CD4-positive, alpha-beta T cell treated with Interleukin-17A for 4 hours (primary cell): ENCODE measurements around the gene CHCHD6.

Experiments used
- DNase-seq: peaks from one replicate; pipeline ENCODE4 v3.0.0-alpha.2; 2020; ENCODE audit warnings: mixed read lengths

Gene CHCHD6

DNA sequence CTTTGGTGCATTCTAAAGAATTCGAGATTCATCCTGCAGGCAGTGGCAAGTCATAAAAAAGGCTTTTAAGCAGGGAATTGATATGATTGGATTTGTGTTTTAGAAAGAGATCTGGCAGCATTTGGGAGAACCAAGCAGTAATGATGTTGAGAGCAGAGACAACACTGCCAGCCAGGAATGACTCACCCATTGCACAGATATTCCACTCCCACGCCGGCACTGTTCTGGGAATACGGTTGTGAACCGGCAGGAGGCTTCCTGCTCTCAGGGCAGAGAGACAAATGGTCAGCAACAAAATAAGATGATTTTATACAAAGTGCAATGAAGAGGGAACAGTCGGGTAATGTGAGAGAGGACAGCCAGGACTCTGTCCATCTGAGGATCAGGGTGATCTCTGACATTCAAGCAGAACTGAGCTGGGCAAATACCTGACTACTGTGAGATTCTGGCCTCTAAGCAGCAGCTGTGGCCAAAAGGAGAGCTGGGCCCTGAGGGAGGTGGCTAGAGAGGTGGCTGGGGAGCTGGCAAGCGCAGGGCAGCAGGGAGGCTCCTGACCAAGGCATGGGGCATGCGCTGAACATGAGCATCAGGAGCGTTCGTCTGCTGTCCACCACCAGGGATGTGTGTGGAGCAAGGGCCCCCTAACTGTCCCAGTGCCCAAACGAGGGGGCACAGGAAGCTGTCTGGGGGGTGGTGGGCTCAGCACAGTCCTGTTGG is 222.8 kb downstream of the CHCHD6 start:
- no peak for DNase-seq

DNA sequence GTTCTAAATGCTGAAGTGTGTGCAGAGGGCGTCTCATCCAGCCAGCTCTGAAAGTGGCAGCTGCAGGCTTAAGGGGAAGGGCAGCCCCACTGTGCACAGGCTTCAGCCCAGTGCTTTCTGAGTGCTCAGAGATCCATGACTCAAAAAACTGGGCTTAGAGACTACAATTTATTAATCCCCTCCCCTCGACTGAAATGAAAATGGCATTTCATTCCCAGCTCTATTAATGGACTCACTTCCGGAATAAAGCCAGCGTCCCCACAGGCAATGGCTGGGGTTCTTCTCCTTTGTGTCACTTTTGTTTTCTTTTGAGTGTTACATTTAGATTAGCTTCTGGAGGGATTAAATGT is 223.3 kb downstream of the CHCHD6 start:
- no peak for DNase-seq

DNA sequence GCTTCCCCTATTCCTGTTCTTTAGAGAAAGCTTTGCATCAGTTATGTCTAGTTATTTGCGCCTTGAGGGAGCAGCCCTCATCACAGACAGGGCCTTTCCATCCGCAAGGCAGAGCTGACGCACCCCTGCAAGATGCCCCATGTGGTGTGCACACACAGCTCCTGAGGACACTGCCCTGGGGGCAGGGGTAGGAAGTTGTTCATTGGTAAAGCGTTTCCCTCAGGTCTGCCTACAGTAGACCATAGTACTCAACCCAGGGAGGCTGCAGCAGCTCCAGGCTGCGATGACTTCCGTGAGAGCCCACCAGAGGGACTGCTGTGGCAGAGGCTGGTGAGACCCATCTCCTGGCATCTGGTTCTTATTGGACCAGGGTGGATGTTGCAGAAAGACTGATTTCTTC is 223.8 kb downstream of the CHCHD6 start:
- DNase-seq, result no peak

DNA sequence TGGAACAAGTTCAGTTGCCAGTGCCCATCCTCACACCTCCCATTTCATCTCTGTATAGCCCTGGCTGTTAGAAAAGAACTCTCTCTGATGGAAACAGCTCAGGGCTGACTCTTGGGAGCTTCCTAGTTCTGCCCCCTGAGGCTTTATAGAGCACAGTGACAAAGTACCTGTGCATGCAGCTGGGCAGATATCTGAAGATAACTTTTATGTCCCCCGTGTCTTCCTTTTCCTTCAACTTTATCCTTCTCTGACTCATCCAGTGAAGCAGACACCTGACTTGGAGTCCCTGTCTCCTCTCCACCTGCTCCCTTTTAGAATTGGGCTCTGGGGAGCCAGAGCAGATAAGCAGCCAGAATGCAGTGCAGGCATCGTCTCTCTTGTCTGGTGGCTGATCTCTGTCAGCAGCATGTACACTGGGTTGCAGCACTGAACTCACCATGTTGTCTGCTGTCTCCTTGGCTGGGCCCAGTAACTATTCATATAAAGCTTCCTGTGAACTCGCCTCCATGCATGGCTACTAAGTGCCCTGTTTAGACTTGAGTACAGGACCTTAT is 225.0 kb downstream of the CHCHD6 start:
- no peak for DNase-seq

DNA sequence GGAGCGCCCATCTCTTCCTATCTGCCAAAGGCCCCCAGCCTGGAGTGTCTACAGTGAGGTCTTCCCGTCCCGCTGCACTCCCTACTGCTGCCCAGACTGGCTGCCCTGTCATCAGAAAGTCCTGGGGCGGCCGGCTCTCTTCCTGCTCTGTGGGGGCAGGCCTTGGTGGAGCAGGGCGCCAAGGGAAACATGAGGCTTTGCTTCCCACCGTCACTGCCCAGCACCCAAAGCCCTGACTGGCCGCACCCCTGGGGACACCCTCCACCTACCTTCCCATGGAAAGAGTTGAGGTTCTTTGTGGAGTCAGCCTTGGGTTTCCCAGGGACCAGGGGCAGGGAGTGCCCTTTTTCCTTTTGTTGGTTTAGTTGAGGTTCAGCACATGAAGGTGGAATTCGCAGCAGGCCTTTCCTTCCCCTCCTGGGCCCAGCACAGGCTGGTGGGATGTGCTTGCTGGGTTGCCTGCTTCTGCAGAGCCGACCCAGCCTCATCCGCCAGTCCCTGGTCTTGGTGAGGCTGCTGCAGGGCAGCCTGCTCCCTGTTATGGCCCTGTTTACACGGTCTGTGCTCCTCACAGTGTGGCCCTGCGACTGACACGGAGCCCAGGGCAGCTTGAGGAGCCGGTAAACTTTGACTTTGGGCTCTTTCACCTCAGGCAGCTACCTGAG is 227.0 kb downstream of the CHCHD6 start:
- no peak for DNase-seq

DNA sequence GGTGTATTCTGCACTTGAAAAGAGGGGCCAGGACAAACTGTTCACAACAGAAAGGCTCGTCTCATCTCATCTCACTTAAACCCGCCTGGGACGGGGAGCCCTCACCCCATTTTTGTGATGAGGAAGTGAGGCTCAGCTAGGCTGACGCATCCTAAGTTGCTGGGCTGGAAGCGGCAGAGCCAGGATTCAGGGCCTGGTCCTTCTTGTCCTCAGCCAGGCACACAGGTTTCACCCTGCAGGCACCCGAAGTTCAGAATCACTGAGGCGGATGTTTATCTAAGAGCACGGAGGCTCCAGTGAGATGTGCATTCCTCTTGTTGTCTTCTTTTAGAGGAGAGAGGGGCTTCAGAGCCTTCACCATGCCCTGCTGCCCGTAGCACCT is 227.8 kb downstream of the CHCHD6 start:
- no peak for DNase-seq

DNA sequence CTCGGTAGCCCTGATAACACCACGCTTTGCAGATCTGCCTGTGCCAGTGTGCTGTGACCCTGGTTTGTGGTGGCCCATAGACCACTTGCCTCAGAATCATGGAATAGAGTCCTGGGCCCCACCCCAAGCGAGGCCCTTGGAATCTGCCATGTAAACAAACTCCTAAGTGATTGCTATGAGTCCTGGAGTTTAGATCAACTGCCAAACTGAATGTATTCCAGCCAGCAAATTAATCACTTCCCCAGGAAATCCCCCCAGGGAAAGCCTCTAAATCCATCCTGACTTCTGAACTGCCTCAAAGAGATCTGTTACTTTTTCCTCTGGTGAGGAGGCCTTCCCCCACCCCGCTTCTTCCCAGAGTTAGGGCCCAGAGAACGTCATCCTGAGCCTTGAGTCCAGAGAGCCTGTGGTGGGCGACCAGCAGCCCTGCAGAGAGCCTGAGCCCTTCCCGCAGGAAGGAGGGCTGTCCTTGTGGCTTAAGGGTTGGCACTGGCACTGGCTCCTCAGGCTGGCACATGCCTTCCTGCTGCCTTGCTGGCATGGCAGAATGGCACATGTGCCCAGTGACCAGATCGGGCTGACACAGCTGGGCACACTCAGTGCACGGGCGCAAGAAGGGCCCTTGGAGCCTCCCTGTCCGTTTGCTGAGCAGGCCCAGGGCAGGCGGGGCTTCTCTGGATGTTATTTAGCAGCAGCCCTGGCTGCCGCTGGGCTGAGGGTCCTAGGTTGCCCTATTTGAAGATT is 228.3 kb downstream of the CHCHD6 start:
- no peak for DNase-seq

DNA sequence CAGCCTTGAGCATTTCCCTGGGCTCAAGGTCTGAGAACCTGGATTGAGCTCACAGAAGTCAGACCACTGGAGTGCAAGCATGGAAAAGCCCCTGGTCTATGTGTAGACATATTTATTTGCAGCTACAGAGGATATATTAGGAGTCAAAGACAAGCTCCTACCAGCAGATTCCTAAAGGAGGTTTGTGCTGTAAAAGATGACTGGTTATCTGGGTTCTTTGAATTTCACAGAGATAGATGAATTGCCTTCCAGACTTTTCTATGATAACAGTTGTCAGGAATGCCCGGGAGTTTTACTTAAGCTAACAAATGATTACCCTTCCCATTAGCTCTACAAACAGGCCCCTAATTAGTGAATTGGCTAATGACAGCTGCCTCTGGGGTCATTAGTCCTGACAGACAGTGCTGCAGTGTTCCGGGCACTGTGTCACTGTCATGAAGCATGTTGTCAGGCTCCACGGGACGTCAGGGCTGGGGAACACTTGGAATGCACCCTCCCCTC is 230.0 kb downstream of the CHCHD6 start:
- DNase-seq, result no peak

DNA sequence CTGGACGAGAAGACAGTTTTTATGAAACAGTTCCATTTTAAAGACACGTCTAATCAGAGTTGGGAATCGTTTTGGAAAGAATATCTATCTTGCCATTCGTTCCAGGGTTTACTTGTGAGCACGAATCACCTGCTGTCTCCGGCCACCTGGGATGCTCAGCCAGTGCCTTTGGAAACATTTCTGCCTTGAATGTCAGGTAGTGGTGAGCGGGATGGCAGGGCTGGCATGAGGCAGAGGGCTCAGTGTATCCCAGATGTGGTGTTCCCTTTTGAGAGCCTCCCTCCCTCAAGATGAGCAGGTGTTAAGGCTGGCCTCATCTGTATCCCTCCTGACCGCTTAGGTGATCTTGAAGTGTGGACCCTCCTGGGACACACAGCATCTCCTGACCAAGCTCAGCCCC is 231.0 kb downstream of the CHCHD6 start:
- DNase-seq, result no peak

DNA sequence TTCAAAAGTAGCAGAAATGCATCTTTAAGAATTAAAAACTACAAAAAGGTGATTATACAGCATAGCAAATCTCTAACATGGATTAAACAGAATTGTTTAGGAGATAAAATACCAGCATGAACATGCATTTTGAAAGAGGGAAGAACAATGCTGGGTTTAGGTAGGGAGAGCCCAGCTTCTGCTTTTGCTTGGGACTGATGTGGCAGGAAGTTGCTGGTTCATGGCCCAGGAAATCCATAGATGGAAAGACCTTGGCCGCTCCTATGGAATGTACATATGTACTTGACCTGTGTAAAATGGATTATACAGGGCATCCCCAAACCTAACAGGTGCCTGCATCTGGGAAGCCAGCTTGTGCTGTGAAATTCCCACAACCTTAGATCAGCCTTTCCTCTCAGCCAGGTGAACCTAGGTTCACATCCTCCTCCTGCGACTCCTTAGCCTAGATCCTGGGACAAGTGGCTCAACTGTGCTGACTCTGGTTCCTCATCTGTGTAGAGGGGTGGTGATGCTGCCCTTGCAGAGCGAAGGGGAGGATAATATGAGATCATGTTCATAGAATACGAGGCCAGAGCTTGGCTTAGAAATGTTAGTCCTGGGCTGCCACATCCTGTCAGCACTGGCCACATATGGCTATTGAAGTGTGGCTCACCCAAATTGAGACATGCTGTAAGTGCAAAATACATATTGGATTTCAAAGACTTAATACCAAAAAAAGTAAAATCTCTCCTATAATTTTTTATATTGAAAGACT is 231.9 kb downstream of the CHCHD6 start:
- no peak for DNase-seq

DNA sequence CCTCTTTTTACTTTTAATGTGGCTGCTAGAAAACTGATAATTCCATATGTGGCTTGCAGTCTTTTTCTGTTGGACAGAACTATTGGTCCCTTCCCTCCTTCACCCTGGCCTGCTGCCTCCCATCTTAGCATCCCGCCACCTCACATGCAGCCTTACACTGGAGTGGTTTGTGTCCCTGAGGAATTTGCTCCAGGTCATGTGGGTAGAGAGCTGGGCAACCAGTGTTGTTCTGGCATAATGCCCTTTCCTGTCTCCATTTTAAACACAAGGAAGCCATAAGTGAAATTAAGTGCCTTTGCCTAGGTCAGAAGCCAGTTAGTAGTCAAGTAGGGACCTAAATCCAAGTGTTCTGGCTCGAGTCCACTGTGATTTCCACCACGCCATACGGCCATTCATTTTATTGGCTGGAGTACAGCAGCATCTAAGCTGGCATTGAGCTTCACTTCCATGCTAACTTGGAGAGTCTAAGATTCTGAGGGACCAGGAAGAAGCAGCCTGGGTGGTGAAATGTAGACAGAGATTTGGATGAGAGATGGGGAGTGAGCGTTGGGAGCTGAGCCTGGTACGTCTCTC is 232.9 kb downstream of the CHCHD6 start:
- no peak for DNase-seq

DNA sequence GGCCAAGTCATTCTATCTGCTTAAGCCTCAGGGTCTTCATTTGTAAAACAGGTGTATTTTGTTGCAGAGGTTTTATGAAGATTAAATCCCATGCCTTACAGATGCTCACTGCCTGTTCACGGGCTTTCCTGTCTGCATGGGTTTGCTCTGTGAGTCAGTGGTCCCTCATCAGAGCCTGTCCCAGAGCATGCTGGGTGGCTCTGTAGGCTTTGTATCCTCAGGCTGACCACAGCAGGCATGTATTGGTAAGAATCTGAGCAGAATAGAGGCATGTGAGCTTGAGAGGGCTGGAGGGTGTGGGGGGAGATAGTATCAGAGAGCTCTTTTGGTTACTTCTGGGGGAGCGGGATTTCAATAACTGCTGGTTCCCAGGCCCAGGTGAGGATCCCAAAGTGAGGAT is 233.5 kb downstream of the CHCHD6 start:
- DNase-seq, result no peak

DNA sequence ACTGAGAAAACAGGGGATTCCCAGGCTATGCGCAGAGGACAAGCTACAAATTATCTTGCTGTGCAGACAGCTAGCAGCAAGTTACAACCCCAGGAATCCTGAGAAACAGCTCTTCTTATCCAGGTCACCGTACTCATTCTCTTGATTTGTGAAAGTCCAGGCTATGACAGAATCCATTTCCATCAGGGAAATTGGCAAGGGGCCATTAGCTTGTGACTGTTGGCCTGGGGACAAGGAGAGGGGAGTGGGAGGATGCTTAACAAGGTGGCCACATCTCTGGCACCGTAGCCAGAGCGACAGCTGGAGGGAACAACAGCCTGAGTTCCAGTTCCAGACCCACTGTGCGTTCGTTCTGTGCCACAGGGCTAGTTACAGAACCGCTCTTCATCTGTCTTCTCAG is 233.9 kb downstream of the CHCHD6 start:
- no peak for DNase-seq

DNA sequence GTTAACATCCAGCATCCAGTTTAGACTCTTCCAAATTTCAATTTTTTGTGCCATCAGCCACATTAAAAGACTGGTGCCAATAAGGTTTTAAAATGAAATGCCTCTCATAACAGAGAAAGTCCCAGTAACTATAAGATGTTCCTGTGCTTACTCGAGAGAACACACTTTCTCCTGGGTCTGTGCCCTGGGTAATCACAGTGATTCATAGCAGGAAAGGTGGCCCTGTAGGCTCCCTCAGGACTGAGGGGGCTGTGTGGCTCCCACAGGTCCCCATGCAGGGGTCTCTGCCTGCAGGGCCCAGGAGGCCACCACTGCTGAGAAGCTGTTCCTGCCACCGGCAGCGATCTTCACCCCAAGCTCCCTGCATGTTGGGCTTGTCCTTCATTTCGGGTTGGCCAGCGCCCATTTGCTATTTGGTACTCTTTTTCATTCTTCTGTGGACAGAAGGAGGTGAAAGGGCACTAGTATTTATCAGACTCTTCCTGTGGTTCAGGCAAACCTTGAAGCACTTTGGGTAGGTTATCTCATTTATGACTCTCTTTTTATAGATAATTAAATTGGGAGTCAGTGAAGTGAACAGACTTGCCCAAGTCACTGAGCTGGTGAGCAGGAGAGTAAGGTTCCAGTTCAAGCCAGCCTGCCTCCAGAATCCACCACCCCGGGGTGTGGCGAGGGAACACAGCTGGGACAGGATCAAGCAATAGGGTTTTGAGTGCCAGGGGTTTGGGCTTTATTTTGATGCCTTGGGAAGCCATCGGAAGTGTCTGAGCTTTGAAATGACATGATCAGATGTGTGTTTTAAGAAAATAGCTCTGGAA is 234.7 kb downstream of the CHCHD6 start:
- DNase-seq, result no peak

DNA sequence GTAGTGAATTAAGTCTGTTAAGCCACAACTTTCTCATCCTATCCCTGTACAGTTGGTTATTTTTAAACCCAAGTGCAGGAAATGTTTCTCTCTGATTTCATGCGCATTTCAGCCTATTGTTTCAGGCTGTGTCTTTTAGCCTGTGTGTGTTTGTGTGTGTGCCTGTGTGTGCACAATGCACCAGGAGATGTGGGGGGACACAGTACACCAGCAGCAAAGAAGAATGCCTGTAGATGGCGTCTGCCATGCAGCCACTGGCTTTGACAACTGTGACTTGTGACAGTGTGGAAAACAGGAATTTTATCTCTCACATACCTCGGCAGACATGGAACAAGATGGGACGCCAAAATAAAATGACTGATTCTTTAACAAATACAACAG is 235.3 kb downstream of the CHCHD6 start:
- no peak for DNase-seq

DNA sequence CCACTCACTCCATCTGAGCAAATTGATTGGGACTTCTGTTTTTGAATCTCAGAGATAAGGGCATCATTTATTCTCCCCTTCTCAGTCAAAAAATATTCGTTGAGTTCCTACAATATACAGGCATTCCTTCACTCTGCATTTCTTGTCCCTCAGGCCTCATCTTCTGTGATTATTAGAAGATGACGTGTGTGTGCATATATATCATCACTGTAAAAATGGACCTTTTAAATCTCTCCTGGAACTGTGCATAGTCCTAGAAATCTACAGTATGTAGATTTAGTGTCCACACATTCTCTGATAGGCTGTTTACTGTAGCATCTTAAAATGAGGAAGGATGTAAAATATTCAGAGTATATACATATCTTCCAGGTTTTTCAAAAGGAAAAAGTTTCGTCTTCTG is 235.7 kb downstream of the CHCHD6 start:
- no peak for DNase-seq

DNA sequence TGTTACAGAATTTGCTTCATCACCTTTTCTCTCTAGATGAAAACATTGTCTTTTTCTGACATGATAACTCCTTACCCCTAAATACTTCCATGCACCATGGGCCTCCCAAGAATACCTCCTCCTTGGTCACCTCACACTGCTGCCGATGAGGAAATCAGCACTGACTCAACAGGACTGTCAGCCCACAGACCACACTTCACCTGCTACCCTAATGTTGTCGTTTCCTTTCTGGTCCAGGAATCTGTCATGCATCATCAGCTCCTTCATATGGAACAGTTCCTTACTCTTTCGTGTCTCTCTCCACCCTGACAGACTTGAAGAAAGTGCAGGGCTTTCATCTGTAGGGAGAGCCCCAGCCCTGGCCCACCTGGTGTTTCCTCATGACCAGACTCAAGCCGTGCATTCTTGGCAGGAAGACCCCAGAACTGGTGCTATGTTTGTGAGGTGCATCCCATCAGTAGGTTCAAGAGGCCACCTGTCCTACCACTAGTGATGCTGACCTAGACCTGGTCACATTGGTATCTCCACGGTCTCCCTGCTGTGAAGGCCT is 237.8 kb downstream of the CHCHD6 start:
- DNase-seq, result no peak

DNA sequence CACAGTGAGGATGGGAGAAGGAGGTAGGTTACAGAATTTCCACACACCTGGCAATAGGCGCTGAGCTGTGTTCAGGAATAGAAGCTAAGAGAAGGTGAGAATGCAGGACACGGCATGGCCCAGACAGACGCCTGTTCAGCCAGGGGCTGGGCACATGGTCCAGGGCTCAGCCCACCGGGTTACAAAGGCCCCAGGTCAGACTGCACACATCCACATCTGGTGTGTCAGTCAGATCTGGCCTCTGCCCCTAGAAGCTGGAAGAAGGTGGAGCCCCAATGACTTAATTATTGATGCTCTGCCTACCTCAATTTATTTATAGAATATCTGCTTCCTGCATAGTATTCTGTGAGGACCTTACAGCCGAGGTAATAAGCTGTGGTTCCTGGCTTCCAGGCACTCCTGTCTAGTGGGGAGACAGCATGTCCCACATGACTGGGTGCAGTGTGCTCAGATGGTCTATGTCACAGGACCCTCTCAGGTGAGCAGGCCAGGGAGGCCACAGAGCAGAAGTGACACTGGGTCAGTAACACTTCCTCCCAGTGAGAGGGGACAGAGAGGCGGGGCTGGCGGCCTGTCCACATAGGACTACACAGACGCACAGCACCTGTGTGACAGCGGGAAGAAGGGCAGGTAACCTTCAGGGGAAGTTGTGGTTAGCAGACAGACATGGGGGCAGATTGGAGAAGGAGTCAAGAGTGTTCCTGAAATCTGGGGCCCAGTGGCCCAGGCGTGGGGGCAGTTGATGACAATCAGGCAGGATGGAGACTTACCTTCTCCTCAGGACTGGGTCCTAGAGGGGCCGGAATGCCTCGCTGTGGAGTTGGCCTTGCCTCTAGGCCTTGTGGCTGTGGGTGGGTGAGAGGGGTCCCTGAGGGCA is 240.3 kb downstream of the CHCHD6 start:
- DNase-seq, result no peak

DNA sequence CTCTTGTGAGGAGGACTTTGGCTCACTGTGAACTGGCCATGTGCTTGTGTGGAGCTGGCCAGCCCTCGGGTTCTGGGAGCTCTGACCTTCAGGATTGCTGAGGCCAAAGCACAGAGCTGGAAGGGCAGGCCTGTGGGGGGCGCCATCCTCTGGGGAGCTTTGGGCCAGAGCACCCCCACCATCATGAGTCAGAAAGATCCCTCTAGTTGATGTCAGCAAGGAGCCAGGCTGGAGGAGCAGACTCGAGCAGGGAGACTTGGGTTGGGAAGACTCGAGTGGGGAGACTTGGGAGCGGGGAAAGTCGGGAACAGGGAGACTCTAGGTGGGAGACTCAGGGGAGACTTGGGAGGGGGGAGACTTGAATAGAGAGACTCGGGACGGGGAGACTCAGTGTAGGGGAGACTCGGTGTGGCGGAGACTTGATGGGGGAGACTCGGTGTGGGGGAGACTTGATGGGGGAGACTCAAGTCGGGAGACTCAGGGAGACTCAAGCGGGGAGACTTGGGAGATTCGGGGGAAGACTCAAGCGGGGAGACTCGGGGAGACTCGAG is 241.2 kb downstream of the CHCHD6 start:
- no peak for DNase-seq

DNA sequence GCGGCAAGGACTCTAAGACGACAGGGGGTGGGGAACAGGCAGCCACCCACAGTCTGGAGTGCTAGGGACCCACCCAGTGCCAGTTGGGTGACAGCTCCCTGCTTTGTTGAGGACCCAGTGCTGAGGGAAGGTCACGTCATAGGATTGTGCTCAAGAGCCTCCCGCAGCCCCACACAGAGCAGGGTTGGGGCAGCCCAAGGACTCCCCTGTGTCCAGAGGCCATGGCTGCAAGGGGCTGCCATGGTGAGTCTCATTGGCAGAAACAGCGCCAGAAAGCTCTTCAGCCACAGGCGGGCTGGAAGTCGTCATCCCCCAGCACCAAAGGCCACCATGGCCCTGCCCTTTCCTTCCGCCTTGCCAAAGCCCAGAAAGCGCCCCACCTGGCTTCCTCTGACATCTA is 241.9 kb downstream of the CHCHD6 start:
- DNase-seq, result no peak
